HUES64 (cell line): ENCODE data around the gene FGF23.

Experiments used
- H3K27ac ChIP-seq: 2 replicates; pipeline ENCODE4 v1.7.0; 2013; ENCODE audit warnings: low read depth, low read length, inconsistent platforms
- H3K27me3 ChIP-seq: 2 replicates; pipeline ENCODE4 v1.6.1; 2013; ENCODE audit warnings: mild to moderate bottlenecking, low read length; ENCODE audit not compliant: insufficient read depth
- H3K36me3 ChIP-seq: 2 replicates; pipeline ENCODE4 v1.6.1; 2013; ENCODE audit warnings: mild to moderate bottlenecking, low read length; ENCODE audit not compliant: insufficient read depth
- H3K4me1 ChIP-seq: 2 replicates; pipeline ENCODE4 v1.6.1; 2013; ENCODE audit warnings: mild to moderate bottlenecking, low read length, moderate library complexity; ENCODE audit not compliant: insufficient read depth
- H3K4me3 ChIP-seq: 2 replicates; pipeline ENCODE4 v1.5.1; 2013; ENCODE audit warnings: mild to moderate bottlenecking, low read length, moderate library complexity
- H3K9ac ChIP-seq: 2 replicates; pipeline ENCODE4 v1.6.1; 2013; ENCODE audit warnings: mild to moderate bottlenecking, low read depth, low read length
- H3K9me3 ChIP-seq: 2 replicates; pipeline ENCODE4 v1.6.1; 2013; ENCODE audit warnings: low read depth, low read length; ENCODE audit not compliant: insufficient read depth
- WGBS: fragments of 150-250, 120-280 bp; methylation state at CpG from one replicate; pipeline ENCODE4 v1.1.7; 2013; ENCODE audit warnings: missing lambda C conversion rate; 5-methylcytosine and 5-hydroxymethylcytosine counted together

FGF23 gene

DNA sequence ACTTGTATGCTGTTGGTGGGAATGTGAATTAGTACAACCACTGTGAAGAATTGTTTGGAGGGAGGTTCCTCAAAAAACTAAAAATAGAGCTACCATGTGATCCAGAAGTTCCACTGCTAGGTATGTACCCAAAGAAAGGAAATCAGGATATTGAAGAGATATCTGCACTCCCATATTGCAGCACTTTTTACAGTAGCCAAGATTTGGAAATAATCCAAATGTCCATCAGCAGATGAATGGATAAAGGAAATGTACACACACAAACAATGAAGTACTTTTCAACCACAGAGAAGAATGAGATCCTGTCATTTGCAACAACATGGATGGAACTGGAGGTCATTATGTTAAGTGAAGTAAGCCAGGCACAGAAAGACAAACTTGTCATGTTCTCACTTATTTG lies 32.6 kb downstream of the FGF23 start:
- Histone ChIP-seq H3K27ac (no peak overlapping the region), H3K9ac (no peak overlapping the region), H3K4me3 (no peak overlapping the region), H3K27me3 (no peaks in the 10 kb centered on the region), H3K9me3 (no peaks in the 10 kb centered on the region), H3K4me1 (no peaks in the 10 kb centered on the region), H3K36me3 (peaks cover 40% of the 10 kb centered on the region)

DNA sequence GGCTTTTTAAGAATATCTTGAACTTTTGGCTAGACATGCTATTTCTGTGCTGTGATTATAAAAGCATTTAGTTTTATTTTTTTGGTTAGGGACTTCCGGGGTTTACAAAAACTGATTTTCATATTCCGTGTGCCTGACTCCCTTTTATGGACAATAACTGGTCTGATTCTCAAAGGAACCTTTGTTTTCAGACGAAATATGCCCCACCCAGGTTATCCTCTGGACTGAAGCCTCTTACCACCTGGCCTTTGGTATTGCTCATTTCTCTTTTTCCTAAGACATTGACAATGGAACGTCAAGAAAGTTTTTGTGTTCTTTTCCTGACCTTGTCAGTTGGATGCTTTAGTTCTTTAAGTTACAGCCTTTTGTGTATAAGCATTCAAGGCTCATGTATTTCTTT lies 47.7 kb downstream of the FGF23 start:
- no peaks in the 10 kb centered on the region for H3K27me3 ChIP-seq
- H3K9me3 ChIP-seq, result no peaks in the 10 kb centered on the region
- peaks cover 59% of the 10 kb centered on the region for H3K36me3 ChIP-seq
- H3K4me3 ChIP-seq, result no peak overlapping the region
- no peaks in the 10 kb centered on the region for H3K4me1 ChIP-seq
- WGBS, result 84% methylated on average over 4 of the region's 4 CpGs
- H3K27ac ChIP-seq, result no peak overlapping the region
- no peak overlapping the region for H3K9ac ChIP-seq

- Histone ChIP-seq H3K4me1 (no peaks in the 10 kb centered on the region), H3K9ac (no peak overlapping the region), H3K9me3 (no peaks in the 10 kb centered on the region), H3K27ac (no peak overlapping the region), H3K36me3 (peaks cover 53% of the 10 kb centered on the region), H3K4me3 (no peak overlapping the region), H3K27me3 (no peaks in the 10 kb centered on the region)
- 93% methylated on average over 1 of the region's 1 CpG for WGBS
Observed at GRCh38 chr12:4331221-4331620, 48.3 kb downstream of the FGF23 start.

GRCh38 chr12:4330203-4330602 lies 49.3 kb downstream of the FGF23 start:
- H3K9ac ChIP-seq, result no peak overlapping the region
- H3K4me1 ChIP-seq, result no peaks in the 10 kb centered on the region
- H3K36me3 ChIP-seq, result peaks cover 48% of the 10 kb centered on the region
- no peak overlapping the region for H3K27ac ChIP-seq
- H3K27me3 ChIP-seq, result no peaks in the 10 kb centered on the region
- WGBS, result 94% methylated on average over 3 of the region's 3 CpGs
- no peaks in the 10 kb centered on the region for H3K9me3 ChIP-seq
- no peak overlapping the region for H3K4me3 ChIP-seq

GRCh38 chr12:4327293-4327692 lies 52.2 kb downstream of the FGF23 start:
- WGBS, result 95% methylated on average over 2 of the region's 2 CpGs
- H3K36me3 ChIP-seq, result peaks cover 40% of the 10 kb centered on the region
- H3K27ac ChIP-seq, result no peak overlapping the region
- no peak overlapping the region for H3K9ac ChIP-seq
- H3K27me3 ChIP-seq, result no peaks in the 10 kb centered on the region
- H3K4me3 ChIP-seq, result no peak overlapping the region
- H3K9me3 ChIP-seq, result no peaks in the 10 kb centered on the region
- 0 out of 2 replicates have a peak, but pooled peaks cover 4% of the 10 kb centered on the region for H3K4me1 ChIP-seq

DNA sequence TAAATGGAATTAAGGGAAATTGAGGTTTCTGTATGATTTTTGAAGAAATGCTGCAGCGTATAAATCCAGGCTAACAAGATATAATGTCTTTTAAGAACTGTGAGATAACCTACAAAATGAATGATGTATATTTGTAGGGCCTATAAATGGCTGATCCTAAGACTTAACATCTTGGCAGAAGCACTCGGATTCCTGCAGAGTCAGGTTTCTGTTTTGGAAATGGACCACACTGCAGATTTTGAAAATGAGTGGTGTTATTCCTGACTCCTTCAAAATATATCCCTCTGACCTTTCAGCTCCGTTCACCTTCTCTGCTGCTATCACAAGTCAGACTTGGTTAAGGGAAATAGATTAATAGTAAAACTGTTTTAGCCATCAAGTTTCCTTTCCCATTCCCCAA lies 53.5 kb downstream of the FGF23 start:
- 98% methylated on average over 2 of the region's 3 CpGs for WGBS
- Histone ChIP-seq H3K4me1 (0 out of 2 replicates have a peak, but pooled peaks cover 6% of the 10 kb centered on the region), H3K9ac (no peak overlapping the region), H3K36me3 (peaks cover 32% of the 10 kb centered on the region), H3K9me3 (no peaks in the 10 kb centered on the region), H3K27me3 (no peaks in the 10 kb centered on the region), H3K27ac (no peak overlapping the region), H3K4me3 (no peak overlapping the region)

DNA sequence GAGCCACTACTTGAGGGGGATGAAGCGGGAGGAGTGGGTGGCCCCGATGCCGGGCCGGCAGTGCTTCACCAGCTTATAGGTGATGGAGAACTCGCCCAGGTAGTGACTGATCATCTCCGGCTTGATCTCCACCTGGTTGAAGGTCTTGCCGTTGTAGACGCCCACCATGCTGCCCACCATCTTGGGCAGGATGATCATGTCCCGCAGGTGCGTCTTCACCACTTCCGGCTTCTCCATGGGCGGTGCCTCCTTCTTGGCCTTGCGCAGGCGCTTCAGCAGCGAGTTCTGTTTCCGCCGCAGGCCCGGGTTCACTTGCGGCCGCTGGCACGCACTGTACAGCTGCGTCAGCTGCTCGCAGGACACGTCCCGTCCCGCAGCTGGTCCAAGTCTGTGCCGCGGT lies 55.1 kb downstream of the FGF23 start:
- Histone ChIP-seq H3K4me1 (0 out of 2 replicates have a peak, but pooled peaks cover 9% of the 10 kb centered on the region), H3K9me3 (no peaks in the 10 kb centered on the region), H3K36me3 (peaks cover 19% of the 10 kb centered on the region), H3K9ac (no peak overlapping the region), H3K27ac (no peak overlapping the region), H3K27me3 (no peaks in the 10 kb centered on the region), H3K4me3 (no peak overlapping the region)
- whole genome bisulfite sequencing, result 97% methylated on average over 28 of the region's 28 CpGs

DNA sequence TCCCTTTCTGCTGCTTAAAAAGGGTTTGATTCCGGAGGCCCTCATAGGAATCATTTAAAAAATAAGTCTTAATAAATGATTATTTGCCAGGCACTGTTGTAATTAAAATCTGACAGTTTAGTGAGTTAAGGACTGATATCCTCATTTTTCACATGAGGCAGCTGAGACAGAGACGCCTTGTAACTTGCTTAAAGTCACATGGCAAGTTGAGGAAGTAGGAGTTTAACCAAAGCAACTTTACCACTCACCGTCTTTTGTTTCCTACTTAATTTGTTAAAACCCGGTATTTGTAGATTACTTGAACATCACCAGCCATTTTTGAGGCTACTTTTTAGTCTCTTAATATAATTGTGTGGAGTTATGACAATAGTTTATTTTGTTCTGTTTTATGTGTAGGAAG lies 56.1 kb downstream of the FGF23 start:
- Histone ChIP-seq H3K27ac (no peak overlapping the region), H3K36me3 (peaks cover 18% of the 10 kb centered on the region), H3K4me1 (0 out of 2 replicates have a peak, but pooled peaks cover 9% of the 10 kb centered on the region), H3K27me3 (peaks cover 7% of the 10 kb centered on the region; the same call in 1 of the 2 replicates), H3K9ac (no peak overlapping the region), H3K4me3 (no peak overlapping the region), H3K9me3 (no peaks in the 10 kb centered on the region)
- WGBS, result 96% methylated on average over 3 of the region's 4 CpGs

GRCh38 chr12:4322726-4323125 lies 56.8 kb downstream of the FGF23 start:
- Histone ChIP-seq H3K9me3 (no peaks in the 10 kb centered on the region), H3K36me3 (peaks cover 18% of the 10 kb centered on the region), H3K27ac (no peak overlapping the region), H3K9ac (no peak overlapping the region), H3K4me3 (peak overlapping the region; percentile 90; the same call in 1 of the 2 replicates), H3K27me3 (peaks cover 13% of the 10 kb centered on the region; the same call in 1 of the 2 replicates), H3K4me1 (0 out of 2 replicates have a peak, but pooled peaks cover 9% of the 10 kb centered on the region)
- 87% methylated on average over 5 of the region's 5 CpGs for WGBS

GRCh38 chr12:4320853-4321701 lies 58.4 kb downstream of the FGF23 start, which contains the start of gene TIGAR:
TSS of gene TIGAR (plus strand) at chr12:4321213. CDS start at chr12:4321272, 59 bp downstream.
- Histone ChIP-seq H3K27me3 (peaks cover 13% of the 10 kb centered on the region; the same call in 1 of the 2 replicates), H3K27ac (peak within 1 kb of the TSS; percentile 62), H3K36me3 (peaks cover 18% of the 10 kb centered on the region), H3K9ac (peak within 1 kb of the TSS; percentile 89), H3K9me3 (no peaks in the 10 kb centered on the region), H3K4me1 (0 out of 2 replicates have a peak, but pooled peaks cover 9% of the 10 kb centered on the region), H3K4me3 (peak within 1 kb of the TSS; percentile 90)
- under 1% methylated on average over 73 of the region's 76 CpGs for WGBS

DNA sequence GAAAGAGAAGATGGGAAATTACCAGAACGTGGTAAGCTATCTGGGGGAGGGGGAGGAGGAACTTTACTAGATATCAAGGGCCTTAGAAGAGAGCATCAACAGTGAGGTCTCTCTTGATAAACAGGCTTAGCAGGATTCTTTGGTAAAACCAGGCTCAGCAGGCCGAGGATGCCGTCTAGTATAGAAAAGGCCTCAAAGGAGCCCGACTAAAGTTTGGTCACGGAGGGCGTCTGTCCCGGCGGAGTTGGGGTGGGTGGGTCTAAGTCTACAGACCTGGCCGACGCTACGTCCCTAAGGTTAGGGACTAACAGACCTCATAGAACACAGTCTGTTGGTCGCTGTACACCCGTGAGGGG lies 59.0 kb downstream of the FGF23 start:
- peaks cover 13% of the 10 kb centered on the region; the same call in 1 of the 2 replicates for H3K27me3 ChIP-seq
- peak overlapping the region; percentile 90 for H3K4me3 ChIP-seq
- peaks cover 13% of the 10 kb centered on the region for H3K36me3 ChIP-seq
- no peaks in the 10 kb centered on the region for H3K9me3 ChIP-seq
- peak overlapping the region; percentile 41; the same call in 1 of the 2 replicates for H3K27ac ChIP-seq
- 0 out of 2 replicates have a peak, but pooled peaks cover 9% of the 10 kb centered on the region for H3K4me1 ChIP-seq
- WGBS, result under 1% methylated on average over 13 of the region's 13 CpGs
- peak overlapping the region; percentile 71 for H3K9ac ChIP-seq
